ENCODE measurements around the gene GPR153. TPM values are rescaled to one million over a fixed set of nuclear protein-coding genes. Genes with fewer than 3 reads are reported as not detected.
A peak's percentile ranks its signal among the peaks of the same experiment; 100 is the strongest.

GPR153 gene
- total RNA-seq, 1 donor from 2014 or later, result 16.6 TPM

GRCh38 chr1:6210591-6211355 lies 50.1 kb downstream of the GPR153 start:
- Histone ChIP-seq H3K9me3 (no peaks in the 10 kb centered on the region), H3K4me3 (no peak overlapping the region), H3K4me1 (peaks cover 26% of the 10 kb centered on the region), H3K27ac (no peak overlapping the region), H3K36me3 (no peaks in the 10 kb centered on the region), H3K27me3 (ENCODE audit: low read depth) (peaks cover 20% of the 10 kb centered on the region)
- ATAC-seq (no peak), DNase-seq (no peak)
- intact Hi-C loops (cut with DNase I), result no loop called here
- no peak for TF ChIP-seq CTCF (IDR thresholded peaks at IDR 0.05)

- DNase-seq, result no peak
- intact Hi-C loops (cut with DNase I), result no loop called here
- peak overlapping the region; percentile 56 for H3K4me3 ChIP-seq
These were observed 51.0 kb downstream of the GPR153 start for GRCh38 chr1:6209661-6210580.

GRCh38 chr1:6208723-6209660 lies 51.9 kb downstream of the GPR153 start:
- Histone ChIP-seq H3K4me3 (peak overlapping the region; percentile 56), H3K9me3 (no peaks in the 10 kb centered on the region), H3K36me3 (no peaks in the 10 kb centered on the region), H3K27me3 (ENCODE audit: low read depth) (peaks cover 24% of the 10 kb centered on the region), H3K27ac (no peak overlapping the region), H3K4me1 (peaks cover 37% of the 10 kb centered on the region)
- DNase-seq, result peak; percentile 65
- ATAC-seq, result peak; percentile 51 to 58
- intact Hi-C loops (cut with DNase I), result no loop called here
- TF ChIP-seq CTCF (IDR thresholded peaks at IDR 0.05), result peak; percentile 46

More at GRCh38 chr1:6209661-6210580, 51.0 kb downstream of the GPR153 start:
- Histone ChIP-seq H3K4me1 (peaks cover 34% of the 10 kb centered on the region), H3K9me3 (no peaks in the 10 kb centered on the region), H3K27me3 (ENCODE audit: low read depth) (peaks cover 24% of the 10 kb centered on the region), H3K27ac (no peak overlapping the region), H3K36me3 (no peaks in the 10 kb centered on the region)
- TF ChIP-seq CTCF (IDR thresholded peaks at IDR 0.05), result no peak
- ATAC-seq, result no peak

GRCh38 chr1:6207921-6208320 lies 53.0 kb downstream of the GPR153 start:
- Histone ChIP-seq H3K36me3 (no peaks in the 10 kb centered on the region), H3K9me3 (no peaks in the 10 kb centered on the region), H3K27me3 (ENCODE audit: low read depth) (peaks cover 24% of the 10 kb centered on the region), H3K27ac (no peak overlapping the region), H3K4me3 (no peak overlapping the region), H3K4me1 (peaks cover 37% of the 10 kb centered on the region)
- intact Hi-C loops (cut with DNase I), result no loop called here
- no peak for ATAC-seq
- no peak for TF ChIP-seq CTCF (IDR thresholded peaks at IDR 0.05)
- no peak for DNase-seq
